T47D (cell line): Measurements from ENCODE around the gene DNAJB11.
"Not testable (repeated sequence)": the region's sequence is repeated elsewhere in the genome, so short reads cannot be mapped to it uniquely, and the experiment has no call there.

Source experiments
- DNase-seq, 2 experiments: peaks; one replicate each; pipeline versions ENCODE4 v3.0.0 to v3.0.0-alpha.2; 2011 to 2012; ENCODE audit warnings: low read depth in 1 of 2, low spot score in 1 of 2
- JUND ChIP-seq: IDR thresholded peaks from 2 replicates; pipeline ENCODE4 v1.6.1; 2012; ENCODE audit warnings: low read depth
- in situ Hi-C: cut with HindIII; loops from 2 replicates; pipeline ENCODE4 v1.10.0; 2016; ENCODE audit warnings: low sequenced_read_pairs, low pct_unique_long_range_greater_than_20kb

DNAJB11 gene

GRCh38 chr3:186570096-186570940 is at the start of gene DNAJB11:
Gene DNAJB11 (plus strand): TSS chr3:186570720. CDS start chr3:186570898, 178 bp downstream.
- DNase-seq = peak; percentile 100
- in situ Hi-C loops = no loop called here
- no peak for TF ChIP-seq JUND

GRCh38 chr3:186520957-186521842 is 49.3 kb upstream of the DNAJB11 start:
- in situ Hi-C loops = no loop called here
- TF ChIP-seq JUND = no peak
- DNase-seq = no peak

GRCh38 chr3:186523022-186523421 is 47.5 kb upstream of the DNAJB11 start:
- no peak for TF ChIP-seq JUND
- in situ Hi-C loops = no loop called here
- DNase-seq = no peak

- DNase-seq = no peak
- in situ Hi-C loops = no loop called here
- TF ChIP-seq JUND = no peak
Measured at GRCh38 chr3:186523434-186523833, 47.1 kb upstream of the DNAJB11 start.

GRCh38 chr3:186524616-186525015 is 45.9 kb upstream of the DNAJB11 start:
- DNase-seq = no peak
- in situ Hi-C loops = no loop called here
- no peak for TF ChIP-seq JUND

GRCh38 chr3:186525369-186526255 is 44.9 kb upstream of the DNAJB11 start:
- DNase-seq = no peak
- TF ChIP-seq JUND = no peak
- in situ Hi-C loops = no loop called here

- TF ChIP-seq JUND = no peak
- in situ Hi-C loops = no loop called here
- DNase-seq = no peak
Measured at GRCh38 chr3:186526256-186526606, 44.3 kb upstream of the DNAJB11 start.

GRCh38 chr3:186529201-186529999 is 41.1 kb upstream of the DNAJB11 start:
- TF ChIP-seq JUND = no peak
- in situ Hi-C loops = no loop called here
- DNase-seq = peak; percentile 41 to 60

- DNase-seq = no peak
- in situ Hi-C loops = no loop called here
- no peak for TF ChIP-seq JUND
Measured at GRCh38 chr3:186530415-186530814, 40.1 kb upstream of the DNAJB11 start.

- in situ Hi-C loops, DNase-seq: not testable (repeated sequence)
Measured at GRCh38 chr3:186531694-186532093, 38.8 kb upstream of the DNAJB11 start.

- DNase-seq = no peak
- no peak for TF ChIP-seq JUND
- in situ Hi-C loops = no loop called here
Measured at GRCh38 chr3:186532598-186533072, 37.9 kb upstream of the DNAJB11 start.
